Coronary artery (tissue), 2 donors: ENCODE results near the gene SP140.

Experiments used
- DNase-seq: peaks from one replicate; pipeline ENCODE4 v3.0.0-alpha.2; 2017; ENCODE audit warnings: low spot score
- H3K27ac ChIP-seq, 2 donors: fragments of 200-600 bp; sonication (generic); one replicate each; pipeline ENCODE4 v1.5.1; 2016 to 2019
- H3K4me3 ChIP-seq: fragments of 200-600 bp; sonication (generic); 2 replicates; pipeline ENCODE4 v1.5.1; 2016; ENCODE audit warnings: mild to moderate bottlenecking, moderate library complexity
- CTCF ChIP-seq: fragments of 200-600 bp; sonication (generic); IDR thresholded peaks from one replicate; pipeline ENCODE4 v1.5.1; 2019; ENCODE audit warnings: antibody characterized with exemption

SP140 gene

DNA sequence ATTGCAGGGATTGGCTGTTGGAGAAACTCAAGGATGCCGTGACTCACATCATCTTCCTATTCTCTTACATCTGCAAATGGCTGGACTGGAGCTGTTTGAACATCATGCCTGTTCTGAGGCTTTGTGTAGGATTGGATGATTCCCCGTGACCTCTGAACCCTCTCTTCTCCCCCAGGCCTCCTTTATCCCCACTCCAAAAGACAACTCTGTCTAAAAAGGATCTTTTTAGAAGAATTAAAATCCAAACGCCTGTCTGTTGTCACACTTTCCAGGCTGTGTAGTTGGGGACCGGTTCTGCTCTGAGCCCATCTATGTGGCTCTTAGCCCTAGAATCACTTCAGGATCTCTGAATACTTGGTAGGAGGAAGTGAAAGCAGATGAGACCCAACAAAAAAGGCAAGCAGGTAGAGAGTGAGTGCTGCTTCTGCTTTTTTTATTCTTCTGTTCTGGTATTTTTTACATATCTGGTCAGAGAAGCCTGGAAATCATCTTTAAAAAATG, 565 bp downstream of the SP140 start:
- no peak overlapping the region for H3K27ac ChIP-seq
- no peak for DNase-seq
- peak overlapping the region; percentile 28 for H3K4me3 ChIP-seq
- TF ChIP-seq CTCF: no peak

DNA sequence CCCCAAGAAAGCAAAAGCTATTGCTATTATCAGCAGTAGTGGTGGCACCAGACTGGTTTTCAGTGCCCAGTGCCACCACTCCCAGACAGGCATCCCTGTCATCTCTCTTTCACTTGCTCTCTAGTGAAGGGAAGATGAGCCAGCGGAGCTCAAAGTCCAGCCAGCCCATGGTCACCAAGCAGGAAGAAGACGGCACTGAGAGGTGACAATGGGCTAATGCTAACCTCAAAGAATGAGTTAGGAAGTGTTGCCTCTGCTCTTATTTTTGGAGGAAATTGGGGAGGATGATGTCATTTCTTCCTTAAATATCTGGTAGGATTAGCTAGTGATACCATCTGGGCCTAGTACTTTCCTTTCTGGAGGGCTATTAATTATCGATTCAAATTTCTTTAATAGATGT, 1.7 kb downstream of the SP140 start:
- TF ChIP-seq CTCF: no peak
- H3K27ac ChIP-seq: no peak overlapping the region
- no peak overlapping the region for H3K4me3 ChIP-seq
- no peak for DNase-seq

GRCh38 chr2:230230087-230230486, 4.6 kb downstream of the SP140 start:
- H3K4me3 ChIP-seq: no peak overlapping the region
- no peak for TF ChIP-seq CTCF

DNA sequence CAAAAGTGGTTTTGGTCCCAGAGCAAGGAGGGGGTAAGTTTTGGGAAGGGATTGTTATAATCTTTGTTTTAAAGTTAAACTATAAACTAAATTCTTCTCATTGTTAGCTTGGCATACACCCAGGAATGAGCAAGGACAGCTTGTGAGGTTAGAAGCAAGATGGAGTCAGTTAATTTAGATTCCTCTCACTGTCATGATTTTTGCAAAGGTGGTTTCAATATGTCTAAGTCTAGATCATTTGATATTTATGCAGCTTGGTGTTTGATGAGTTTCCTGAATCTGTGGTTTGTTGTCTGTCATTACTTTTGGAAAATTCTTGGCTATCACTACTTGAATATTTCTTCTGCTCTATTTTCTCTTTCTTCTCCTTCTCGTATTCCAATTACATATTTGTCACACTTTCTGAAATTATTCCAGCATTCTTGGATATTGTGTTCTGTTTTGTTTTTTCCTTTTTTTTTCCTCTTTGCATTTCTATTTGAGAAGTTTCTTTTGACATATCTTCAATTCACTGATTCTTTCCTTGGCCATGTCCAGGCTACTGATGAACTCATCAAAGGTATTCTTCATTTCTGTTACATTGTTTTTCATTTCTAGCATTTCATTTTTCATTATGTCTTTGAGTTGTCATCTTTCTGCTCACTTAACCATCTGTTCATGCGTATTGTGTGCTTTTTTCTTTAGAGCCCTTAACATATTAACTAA, 5.1 kb downstream of the SP140 start:
- H3K27ac ChIP-seq: no peak overlapping the region
- no peak for DNase-seq
- no peak overlapping the region for H3K4me3 ChIP-seq
- TF ChIP-seq CTCF: no peak

More at GRCh38 chr2:230230087-230230486, 4.6 kb downstream of the SP140 start:
- H3K27ac ChIP-seq: no peak overlapping the region
- DNase-seq: no peak

DNA sequence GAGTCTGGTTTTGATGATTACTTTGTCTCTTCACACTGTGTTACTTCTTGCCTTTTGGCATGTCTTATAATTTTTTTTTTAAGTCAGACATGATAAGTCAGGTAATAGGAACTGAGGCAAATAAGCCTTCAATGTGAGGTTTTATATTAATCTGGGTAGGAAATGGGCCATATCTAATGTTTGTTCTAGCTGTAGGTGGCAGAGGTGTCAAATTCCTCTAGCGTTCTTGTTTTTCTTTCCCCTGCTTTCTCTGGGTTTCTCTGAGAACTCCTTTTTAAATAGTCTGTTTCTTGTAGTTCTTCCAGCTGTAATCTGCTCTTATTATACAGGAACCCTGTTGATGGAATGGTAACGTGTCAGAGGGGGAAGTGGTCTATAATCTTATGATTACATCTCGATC, 5.7 kb downstream of the SP140 start:
- H3K27ac ChIP-seq: no peak overlapping the region
- no peak for TF ChIP-seq CTCF
- DNase-seq: no peak
- no peak overlapping the region for H3K4me3 ChIP-seq

DNA sequence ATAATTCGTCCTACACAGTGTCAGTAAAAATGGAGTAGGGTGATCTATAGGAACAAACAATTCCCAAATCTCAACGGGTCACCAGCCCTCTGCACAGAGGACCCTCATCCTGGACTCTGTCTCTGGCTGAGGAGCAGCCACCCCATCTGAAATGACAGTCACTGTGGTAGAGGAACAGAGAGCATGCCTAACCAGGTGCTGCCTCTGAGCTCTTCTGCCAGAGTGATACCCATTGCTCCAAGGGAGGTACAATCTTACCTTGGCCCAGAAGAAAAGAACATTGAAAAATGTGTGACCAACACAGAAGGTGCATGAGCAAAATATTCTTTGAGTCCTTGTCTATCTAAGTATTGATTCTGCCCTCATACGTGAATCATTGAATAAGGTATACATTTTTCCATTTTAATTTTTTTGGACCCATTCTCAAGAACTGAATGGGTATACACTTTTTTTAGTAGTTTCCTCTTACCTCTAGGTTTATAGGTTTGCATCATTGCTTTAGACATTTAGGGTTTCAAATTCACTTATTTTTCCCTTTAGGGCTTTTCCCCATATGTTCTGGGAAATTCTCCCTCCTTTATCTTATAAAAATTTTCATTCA, 8.7 kb downstream of the SP140 start:
- no peak for DNase-seq
- Histone ChIP-seq H3K4me3 (no peak overlapping the region), H3K27ac (no peak overlapping the region)
- no peak for TF ChIP-seq CTCF

- TF ChIP-seq CTCF: no peak
- Histone ChIP-seq H3K4me3 (no peak overlapping the region), H3K27ac (no peak overlapping the region)
- DNase-seq: no peak
These were observed 9.3 kb downstream of the SP140 start for GRCh38 chr2:230234845-230235244.
